ENCODE measurements around the gene ANKDD1B.
"Not testable (repeated sequence)": the region's sequence is repeated elsewhere in the genome, so short reads cannot be mapped to it uniquely, and the experiment has no call there.

GRCh38 chr5:75578280-75578679, 33.0 kb upstream of the ANKDD1B start:
- TF ChIP-seq, protein P1, sequence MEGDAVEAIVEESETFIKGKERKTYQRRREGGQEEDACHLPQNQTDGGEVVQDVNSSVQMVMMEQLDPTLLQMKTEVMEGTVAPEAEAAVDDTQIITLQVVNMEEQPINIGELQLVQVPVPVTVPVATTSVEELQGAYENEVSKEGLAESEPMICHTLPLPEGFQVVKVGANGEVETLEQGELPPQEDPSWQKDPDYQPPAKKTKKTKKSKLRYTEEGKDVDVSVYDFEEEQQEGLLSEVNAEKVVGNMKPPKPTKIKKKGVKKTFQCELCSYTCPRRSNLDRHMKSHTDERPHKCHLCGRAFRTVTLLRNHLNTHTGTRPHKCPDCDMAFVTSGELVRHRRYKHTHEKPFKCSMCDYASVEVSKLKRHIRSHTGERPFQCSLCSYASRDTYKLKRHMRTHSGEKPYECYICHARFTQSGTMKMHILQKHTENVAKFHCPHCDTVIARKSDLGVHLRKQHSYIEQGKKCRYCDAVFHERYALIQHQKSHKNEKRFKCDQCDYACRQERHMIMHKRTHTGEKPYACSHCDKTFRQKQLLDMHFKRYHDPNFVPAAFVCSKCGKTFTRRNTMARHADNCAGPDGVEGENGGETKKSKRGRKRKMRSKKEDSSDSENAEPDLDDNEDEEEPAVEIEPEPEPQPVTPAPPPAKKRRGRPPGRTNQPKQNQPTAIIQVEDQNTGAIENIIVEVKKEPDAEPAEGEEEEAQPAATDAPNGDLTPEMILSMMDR (IDR thresholded peaks at IDR 0.05; ENCODE audit: insufficient read depth, low read length, poor library complexity, severe bottlenecking) = not testable (repeated sequence)
- not testable (repeated sequence) for TF ChIP-seq EZH2phosphoT487 (conservative IDR thresholded peaks at IDR 0.05; ENCODE audit: low read length)

All from SU-DHL-6 (cell line).